HCT116 (cell line): Measurements from ENCODE around the gene ZNF775.

Experiments
- CTCF ChIP-seq, 3 experiments: fragments of 200-600 bp in 1 of 3; sonication (generic) in 1 of 3; IDR thresholded peaks in 2 of 3; conservative IDR thresholded peaks in 1 of 3; 2 replicates each; pipeline ENCODE4 v1.5.1; 2012 to 2017; ENCODE audit warnings: low read depth in 2 of 3, low read length in 2 of 3, antibody characterized with exemption in 1 of 3, borderline replicate concordance in 1 of 3, control low read depth in 1 of 3, mild to moderate bottlenecking in 1 of 3, mixed read lengths in 1 of 3, mixed run types in 1 of 3, moderate library complexity in 1 of 3; ENCODE audit not compliant: insufficient read depth in 1 of 3
- POLR2A ChIP-seq: IDR thresholded peaks from 2 replicates; pipeline ENCODE4 v1.7.0; 2011; ENCODE audit warnings: borderline replicate concordance; ENCODE audit not compliant: insufficient read depth, insufficient read length; ENCODE audit errors: extremely low read depth
- ZNF274 ChIP-seq: fragments of 200-500 bp; sonication (Bioruptor generic); IDR thresholded peaks from 2 replicates; pipeline ENCODE4 v1.6.1; 2014; ENCODE audit warnings: mild to moderate bottlenecking, low read depth, low read length, inconsistent platforms

- TF ChIP-seq CTCF (IDR thresholded peaks at IDR 0.05 in 2 of 3, conservative IDR thresholded peaks at IDR 0.05 in 1 of 3; ENCODE audit: borderline replicate concordance in 1 of 3, insufficient read depth in 1 of 3, low read depth in 2 of 3, low read length in 2 of 3) = no peak
- TF ChIP-seq ZNF274 = no peak
- TF ChIP-seq POLR2A = no peak
Measured at GRCh38 chr7:150345012-150345411, 34.1 kb upstream of the ZNF775 start.
